ENCODE data around the gene TSPO2.

DNA sequence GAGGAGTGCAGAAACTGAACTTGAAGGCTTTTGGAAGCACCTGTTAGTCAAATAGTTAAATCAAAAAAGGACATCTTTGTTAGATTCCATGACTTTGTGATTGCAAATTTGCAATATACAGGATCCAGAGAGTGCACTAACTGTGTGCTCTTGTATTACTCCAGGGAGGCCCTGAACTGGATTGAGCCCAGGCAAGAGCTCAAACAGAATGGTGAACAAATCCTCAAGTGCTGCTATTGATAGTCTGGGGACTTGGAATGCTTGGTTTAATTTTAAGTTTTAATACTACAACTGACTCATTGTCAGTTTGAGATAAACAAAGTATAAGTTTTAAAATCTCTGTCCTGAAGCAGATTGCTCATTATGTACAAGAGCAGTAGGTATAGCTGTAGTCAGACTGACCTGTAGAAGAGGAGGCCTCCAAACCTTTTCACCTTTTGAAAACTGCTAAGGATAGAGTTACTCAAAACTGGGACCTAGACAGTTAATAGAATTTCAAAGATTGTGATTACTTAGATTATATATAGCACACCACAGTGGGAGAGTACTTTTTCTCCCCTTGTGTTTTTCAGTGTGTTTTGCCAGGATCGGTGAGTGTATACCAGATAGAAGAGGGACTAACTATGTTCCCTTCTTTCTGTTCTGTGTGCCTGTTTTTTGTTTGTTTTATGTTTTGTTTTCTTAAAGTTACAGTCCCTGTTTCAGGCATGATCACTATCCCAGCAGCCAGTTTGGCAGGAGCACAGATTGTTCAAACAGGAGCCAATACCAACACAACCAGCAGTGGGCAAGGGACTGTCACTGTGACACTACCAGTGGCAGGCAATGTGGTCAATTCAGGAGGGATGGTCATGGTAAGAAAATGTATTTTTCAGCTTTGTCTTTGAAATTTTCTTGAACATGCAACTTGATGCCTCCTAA is 48.8 kb downstream of the TSPO2 start:
- TF ChIP-seq, protein P1, sequence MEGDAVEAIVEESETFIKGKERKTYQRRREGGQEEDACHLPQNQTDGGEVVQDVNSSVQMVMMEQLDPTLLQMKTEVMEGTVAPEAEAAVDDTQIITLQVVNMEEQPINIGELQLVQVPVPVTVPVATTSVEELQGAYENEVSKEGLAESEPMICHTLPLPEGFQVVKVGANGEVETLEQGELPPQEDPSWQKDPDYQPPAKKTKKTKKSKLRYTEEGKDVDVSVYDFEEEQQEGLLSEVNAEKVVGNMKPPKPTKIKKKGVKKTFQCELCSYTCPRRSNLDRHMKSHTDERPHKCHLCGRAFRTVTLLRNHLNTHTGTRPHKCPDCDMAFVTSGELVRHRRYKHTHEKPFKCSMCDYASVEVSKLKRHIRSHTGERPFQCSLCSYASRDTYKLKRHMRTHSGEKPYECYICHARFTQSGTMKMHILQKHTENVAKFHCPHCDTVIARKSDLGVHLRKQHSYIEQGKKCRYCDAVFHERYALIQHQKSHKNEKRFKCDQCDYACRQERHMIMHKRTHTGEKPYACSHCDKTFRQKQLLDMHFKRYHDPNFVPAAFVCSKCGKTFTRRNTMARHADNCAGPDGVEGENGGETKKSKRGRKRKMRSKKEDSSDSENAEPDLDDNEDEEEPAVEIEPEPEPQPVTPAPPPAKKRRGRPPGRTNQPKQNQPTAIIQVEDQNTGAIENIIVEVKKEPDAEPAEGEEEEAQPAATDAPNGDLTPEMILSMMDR (conservative IDR thresholded peaks at IDR 0.05) = no peak
- TF ChIP-seq EZH2 (IDR thresholded peaks at IDR 0.05; ENCODE audit: low read depth) = no peak

Data from PC-9 (cell line).